GM04504 (cell line): ENCODE results near the gene SHKBP1.
"Not testable (repeated sequence)": the region's sequence is repeated elsewhere in the genome, so short reads cannot be mapped to it uniquely, and the experiment has no call there.

Source experiments
- DNase-seq: peaks from one replicate; pipeline ENCODE4 v3.0.0-alpha.2; 2012; ENCODE audit warnings: low read depth

SHKBP1 gene

GRCh38 chr19:40576585-40577451, at the start of gene SHKBP1:
Gene SHKBP1 (plus strand): TSS chr19:40576873. CDS start chr19:40576900, 27 bp downstream.
- peak; percentile 89 for DNase-seq

GRCh38 chr19:40528078-40528477, 48.6 kb upstream of the SHKBP1 start:
- DNase-seq, result no peak

GRCh38 chr19:40528533-40529092, 48.1 kb upstream of the SHKBP1 start:
- DNase-seq, result no peak

DNA sequence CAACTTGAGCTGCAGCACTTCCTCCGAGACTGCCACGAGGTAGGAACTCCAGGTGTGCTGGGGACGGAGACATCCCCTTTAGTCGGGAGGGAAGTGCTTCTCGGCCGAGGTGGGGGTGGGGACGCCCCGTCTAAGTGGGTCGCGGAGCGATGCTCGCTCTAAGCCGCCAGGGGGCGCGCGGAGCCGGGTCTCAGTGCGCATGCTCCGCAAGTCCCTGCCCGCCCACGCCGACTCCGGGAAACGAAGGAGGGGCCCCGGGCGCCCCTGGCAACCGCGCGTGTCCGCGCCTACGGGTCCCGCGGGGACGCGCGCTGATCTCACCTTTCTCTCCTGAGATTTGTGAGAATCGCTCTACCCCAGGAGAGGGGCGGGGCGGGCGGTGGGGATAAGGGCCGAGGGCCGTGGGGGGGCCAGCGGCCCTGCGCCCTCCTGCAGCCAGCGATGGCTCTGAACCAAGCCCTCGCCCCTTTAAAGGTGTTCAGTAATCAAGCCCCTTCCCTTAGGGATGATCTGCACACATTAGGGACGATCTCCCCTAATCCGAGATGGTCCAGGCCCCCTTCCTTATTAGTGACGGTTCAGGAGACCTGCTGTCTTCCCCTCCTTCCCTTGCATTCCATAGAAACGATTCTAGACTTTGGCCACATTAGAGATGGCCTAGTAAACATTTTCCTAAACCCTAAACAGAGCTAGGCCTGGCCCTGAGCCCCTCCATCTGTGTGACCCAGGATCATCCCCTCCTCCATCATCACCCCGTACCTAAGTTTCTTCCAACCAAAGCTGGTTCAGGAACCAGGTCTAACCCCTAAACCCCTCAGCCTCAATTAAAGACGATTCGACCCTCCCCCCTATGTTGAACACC, 47.3 kb upstream of the SHKBP1 start:
- DNase-seq, result no peak

GRCh38 chr19:40530091-40530901, 46.4 kb upstream of the SHKBP1 start:
- DNase-seq, result no peak

DNA sequence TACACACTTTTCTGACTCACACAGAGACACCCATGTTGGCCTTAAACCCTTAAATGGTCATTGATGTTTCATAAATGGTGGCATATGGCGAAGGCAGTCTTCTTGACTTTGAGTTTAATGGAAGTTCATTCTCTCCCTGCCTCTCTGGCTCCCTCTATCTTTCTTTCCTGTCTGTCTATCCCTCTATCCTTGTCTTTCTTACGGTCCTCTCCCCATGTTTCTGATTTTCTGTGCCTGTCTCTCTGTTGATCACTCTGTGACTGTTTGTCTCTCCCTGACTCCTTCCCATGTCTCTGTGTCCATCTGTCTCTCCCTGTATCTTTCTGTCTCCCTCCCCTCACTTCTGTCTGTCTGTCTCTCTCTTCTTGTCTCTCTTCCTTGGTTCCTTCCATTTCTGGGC, 43.2 kb upstream of the SHKBP1 start:
- DNase-seq, result no peak

- no peak for DNase-seq
Observed at GRCh38 chr19:40534148-40534547, 42.5 kb upstream of the SHKBP1 start.

- no peak for DNase-seq
Observed at GRCh38 chr19:40539070-40539469, 37.6 kb upstream of the SHKBP1 start.

GRCh38 chr19:40542202-40542859, 34.3 kb upstream of the SHKBP1 start:
- no peak for DNase-seq

DNA sequence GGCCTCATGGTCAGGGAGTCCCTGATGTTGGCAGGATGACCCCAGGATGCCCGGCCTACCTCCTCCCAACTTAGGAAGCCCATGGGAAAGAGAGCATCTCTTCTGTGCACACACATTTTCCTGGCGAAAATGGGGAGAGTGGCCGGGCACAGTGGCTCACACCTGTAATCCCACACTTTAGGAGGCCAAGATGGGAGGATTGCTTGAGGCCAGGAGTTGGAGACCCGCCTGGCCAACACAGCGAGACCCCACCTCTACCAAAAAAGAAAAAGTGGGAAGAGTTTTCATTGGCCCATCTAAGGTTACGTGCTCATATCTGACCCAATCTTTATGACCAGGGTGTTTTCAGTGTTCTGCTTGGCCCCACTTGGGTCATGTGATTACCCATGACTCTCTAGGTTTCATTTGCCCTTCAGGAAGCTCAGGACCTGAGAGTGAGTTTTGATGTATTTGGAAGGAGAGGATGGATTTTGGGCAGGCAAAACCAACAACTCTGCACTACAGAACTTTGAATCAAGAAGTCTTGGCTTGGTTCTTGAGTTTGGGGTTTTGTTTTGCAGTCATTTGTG, 33.6 kb upstream of the SHKBP1 start:
- no peak for DNase-seq

DNA sequence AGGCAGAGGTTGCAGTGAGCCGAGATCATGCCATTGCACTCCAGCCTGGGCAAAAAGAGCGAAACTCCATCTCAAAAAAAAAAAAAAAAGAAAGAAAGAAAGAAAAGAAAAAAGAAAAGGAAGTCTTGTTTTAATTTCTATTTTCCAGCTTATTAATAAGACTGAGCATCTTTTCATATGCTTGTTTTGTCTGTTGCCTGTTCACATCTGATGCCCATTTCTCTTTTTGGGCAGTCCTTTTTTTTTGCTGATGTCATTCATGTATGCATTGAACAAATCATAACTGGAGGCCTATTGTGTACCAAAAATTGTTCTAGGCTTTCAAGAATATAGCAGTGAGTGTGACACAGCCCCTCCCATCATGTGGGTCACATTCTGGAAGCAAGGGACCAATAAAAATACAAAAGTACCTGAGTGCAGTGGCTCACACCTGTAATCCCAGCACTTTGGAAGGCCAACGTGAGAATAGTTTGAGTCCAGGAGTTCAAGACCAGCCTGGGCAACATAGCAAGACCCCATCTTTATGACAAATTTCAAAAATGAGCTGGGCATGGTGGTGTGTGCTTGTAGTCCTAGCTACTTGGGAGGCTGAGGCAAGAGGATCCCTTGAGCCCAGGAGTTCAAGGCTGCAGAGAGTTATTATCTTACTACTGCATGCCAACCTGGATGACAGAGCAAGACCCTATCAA, 30.4 kb upstream of the SHKBP1 start:
- DNase-seq, result not testable (repeated sequence)

DNA sequence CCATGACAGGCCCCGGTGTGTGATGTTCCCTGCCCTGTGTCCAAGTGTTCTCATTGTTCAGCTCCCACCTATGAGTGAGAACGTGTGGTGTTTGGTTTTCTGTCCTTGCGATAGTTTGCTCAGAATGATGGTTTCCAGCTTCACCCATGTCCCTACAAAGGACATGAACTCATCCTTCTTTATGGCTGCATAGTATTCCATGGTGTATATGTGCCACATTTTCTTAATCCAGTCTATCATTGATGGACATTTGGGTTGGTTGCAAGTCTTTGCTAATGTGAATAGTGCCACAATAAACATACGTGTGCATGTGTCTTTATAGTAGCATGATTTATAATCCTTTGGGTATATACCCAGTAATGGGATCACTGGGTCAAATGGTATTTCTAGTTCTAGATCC, 29.5 kb upstream of the SHKBP1 start:
- DNase-seq, result not testable (repeated sequence)

GRCh38 chr19:40547836-40548235, 28.8 kb upstream of the SHKBP1 start:
- DNase-seq, result no peak

GRCh38 chr19:40549007-40549708, 27.5 kb upstream of the SHKBP1 start:
- no peak for DNase-seq

- no peak for DNase-seq
Observed at GRCh38 chr19:40550951-40551350, 25.7 kb upstream of the SHKBP1 start.

DNA sequence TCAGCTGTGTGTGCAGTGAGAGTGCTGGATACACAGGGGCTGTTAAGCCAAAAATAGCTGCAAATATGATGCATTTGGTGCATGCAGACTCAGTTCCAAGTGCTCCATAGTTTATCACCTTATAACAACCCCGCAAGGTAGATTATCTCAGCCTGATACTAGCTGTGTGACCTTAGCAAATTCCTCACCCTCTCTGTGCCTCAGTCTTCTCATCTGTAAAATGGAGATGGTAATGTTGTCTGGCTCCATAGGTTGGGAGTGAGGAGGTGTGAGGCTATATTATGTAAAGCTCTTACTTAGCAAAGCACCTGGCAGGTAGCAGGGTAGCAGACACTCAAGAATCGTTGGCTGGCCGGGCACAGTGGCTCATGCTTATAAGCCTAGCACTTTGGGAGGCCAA, 23.8 kb upstream of the SHKBP1 start:
- no peak for DNase-seq

DNA sequence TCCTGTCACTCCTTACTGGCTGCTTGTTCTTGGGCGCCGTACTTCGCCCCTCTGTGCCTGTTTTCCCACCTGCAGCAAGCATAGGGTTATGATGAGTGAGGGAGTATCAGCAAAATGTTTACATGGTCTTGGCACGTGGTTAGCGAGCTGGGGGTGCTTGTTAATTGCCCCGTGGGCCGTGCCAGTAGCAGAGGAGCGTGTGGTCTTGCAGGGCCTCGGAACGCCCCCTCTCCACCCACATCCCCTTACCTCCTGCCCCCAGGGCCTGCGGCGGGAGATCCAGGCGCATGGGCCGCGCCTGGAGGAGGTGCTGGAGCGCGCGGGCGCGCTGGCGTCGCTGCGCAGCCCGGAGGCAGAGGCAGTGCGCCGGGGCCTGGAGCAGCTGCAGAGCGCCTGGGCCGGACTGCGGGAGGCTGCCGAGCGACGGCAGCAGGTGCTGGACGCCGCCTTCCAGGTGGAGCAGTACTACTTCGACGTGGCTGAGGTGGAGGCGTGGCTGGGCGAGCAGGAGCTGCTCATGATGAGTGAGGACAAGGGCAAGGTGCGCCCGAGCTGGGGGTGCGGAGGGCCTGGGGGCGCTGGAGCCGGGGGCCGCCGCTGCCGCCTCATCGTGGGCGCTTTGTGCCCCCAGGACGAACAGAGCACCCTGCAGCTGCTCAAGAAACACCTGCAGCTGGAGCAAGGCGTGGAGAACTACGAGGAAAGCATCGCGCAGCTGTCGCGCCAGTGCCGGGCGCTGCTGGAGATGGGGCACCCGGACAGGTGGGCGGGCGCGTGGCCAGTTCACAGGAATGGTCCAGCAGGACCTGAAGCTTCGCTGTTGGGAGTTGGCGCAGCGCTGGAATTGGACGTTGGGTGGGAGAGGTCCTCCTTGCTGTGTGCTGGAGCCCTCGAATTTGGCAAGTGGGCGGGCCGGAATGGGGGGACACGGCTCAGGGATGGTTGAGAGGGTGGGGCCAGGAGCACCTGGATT, 22.5 kb upstream of the SHKBP1 start:
- no peak for DNase-seq

DNA sequence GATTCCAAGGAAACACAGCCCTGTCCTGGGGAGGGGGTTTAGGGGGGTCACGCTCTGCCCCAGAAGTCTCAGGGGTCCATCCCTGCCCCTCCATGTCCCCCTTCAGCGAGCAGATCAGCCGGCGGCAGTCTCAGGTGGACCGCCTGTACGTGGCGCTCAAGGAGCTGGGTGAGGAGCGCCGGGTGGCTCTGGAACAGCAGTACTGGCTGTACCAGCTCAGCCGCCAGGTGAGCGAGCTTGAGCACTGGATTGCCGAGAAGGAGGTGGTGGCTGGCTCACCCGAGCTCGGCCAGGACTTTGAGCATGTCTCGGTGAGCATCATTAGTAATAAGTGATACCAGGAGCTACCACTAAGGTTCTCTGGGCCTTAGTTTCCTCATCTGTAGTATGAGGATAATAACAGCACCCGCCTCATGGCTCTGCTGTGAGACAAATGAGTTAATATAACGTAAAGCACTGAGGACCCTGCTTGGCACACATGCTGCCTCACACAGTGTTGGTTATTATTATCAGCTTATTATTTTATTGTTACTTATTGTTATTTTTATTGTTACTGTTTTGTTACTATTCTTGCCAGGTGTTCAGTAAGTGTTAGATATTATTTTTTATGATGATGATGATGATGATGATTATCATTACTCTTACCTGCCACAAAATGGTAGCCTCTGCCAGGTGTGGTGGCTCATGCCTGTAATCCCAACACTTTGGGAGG, 20.5 kb upstream of the SHKBP1 start:
- no peak for DNase-seq
